GM04503 (cell line): ENCODE data around the gene CSK.
A peak's percentile ranks its signal among the peaks of the same experiment; 100 is the strongest.
"Not testable (repeated sequence)": the region's sequence is repeated elsewhere in the genome, so short reads cannot be mapped to it uniquely, and the experiment has no call there.

Experiments used
- DNase-seq: peaks from one replicate; pipeline ENCODE4 v3.0.0-alpha.2; 2012; ENCODE audit warnings: low read depth

Gene CSK

DNA sequence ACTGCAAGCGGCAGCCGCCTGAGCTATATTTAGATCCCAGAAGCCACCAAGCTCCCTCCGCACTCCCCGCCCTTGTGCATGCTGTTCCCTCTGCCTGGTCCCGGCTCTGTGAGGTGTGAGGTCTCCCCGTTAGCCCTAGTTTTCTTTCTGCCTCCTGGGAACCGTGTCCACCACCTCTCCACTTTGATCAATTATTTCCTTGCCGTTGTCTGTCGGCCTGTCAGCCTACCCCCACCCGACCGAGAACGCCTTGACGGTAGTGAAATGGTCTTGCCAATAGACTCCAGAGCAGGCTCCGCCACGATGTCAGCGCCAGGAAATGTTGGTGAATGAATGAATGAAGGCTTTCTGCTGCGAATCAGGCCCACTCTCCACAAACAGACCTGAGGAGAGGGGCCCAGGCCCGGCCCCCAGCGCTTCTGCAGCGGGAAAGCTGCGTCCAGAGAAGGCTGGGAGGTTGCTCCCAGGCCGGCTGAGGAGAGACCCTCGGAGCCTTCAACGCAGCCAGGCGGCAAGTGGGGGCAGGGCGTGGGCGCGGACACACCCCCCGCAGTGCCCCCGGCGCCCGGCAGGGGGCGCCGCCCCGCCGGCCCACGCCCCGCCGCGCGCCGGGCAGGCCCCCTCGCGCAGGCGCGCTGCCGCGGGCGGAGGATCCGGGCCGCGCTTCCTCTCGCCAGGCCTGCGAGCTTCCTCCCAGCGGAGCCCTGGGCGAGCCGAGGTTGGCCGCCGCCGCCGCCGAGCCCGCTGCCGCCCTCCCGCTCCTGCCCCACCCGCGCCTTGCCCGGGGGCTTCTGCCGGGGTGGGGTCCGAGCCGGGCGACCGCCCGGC is at the start of gene CSK:
Gene CSK, plus strand, starts transcription at position 650 of the 828 bp plus-strand sequence. CDS start 16,218 bp downstream, outside the sequence.
- no peak for DNase-seq

GRCh38 chr15:74732846-74733245 is 49.0 kb upstream of the CSK start:
- no peak for DNase-seq

GRCh38 chr15:74733269-74733668 is 48.6 kb upstream of the CSK start:
- no peak for DNase-seq

DNA sequence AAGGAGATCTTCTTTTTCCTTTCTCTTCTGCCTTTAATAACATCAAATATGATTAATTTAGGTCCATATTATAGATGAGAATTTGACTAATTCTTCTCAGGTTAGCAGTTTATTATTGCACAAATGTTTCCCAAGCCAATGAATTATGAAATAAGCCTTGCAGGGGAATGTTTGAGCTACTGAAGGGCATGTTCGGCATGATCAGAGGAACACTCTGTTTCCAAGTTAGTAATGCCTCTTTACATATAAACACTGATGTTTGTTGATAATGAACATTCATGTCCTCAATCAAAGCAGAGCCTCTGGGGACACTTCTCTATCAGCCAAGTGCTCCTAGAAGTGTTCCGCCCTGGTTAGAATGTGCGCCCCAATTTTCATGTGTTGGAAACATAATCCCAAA is 46.6 kb upstream of the CSK start:
- no peak for DNase-seq

- not testable (repeated sequence) for DNase-seq
Observed at GRCh38 chr15:74738239-74738638, 43.6 kb upstream of the CSK start.

DNA sequence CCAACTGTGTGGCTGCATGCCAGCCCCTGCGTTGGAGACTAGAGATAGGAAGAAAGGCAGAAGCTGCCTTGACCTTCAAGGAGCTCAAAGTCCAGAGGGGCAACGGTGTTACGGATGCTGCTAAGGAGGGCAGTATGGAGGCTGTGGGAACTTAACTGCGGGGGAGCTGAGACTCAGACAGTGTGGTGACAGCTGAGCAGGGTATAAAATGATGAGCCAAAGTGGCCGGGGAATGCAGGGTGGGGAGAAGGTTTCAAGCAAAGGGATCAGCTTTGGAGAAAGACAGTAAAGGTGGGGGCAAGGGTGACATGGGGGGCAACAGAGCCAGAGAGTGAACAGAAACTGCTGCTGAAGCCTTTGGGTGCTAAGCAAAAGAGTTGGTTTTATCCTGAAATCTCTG is 39.5 kb upstream of the CSK start:
- DNase-seq: no peak

DNA sequence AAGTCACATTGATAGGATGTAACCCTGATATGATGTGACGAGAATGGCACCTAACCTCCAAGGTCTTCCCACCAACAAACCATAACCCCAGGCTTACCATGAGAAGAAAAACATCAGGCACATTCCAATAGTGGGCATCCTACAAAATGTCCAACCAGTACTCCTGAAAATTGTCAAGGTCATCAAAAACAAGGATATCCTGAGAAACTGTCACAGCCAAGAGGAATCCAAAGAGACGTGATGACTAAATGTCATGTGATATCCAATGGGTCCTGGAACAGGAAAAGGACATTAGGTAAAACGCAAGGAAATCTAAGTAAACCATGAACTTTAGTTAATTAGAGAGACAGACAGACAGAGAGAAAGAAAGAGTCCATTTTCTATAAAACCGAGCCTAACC is 35.5 kb upstream of the CSK start:
- no peak for DNase-seq

- no peak for DNase-seq
Observed at GRCh38 chr15:74748322-74748946, 33.4 kb upstream of the CSK start, which contains the start of gene CYP1A2. TSS of gene CYP1A2 (plus strand) at chr15:74748845. CDS start at chr15:74749739, 894 bp downstream.

DNA sequence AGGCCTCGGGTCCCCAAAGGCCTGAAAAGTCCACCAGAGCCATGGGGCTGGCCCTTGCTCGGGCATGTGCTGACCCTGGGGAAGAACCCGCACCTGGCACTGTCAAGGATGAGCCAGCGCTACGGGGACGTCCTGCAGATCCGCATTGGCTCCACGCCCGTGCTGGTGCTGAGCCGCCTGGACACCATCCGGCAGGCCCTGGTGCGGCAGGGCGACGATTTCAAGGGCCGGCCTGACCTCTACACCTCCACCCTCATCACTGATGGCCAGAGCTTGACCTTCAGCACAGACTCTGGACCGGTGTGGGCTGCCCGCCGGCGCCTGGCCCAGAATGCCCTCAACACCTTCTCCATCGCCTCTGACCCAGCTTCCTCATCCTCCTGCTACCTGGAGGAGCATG is 32.0 kb upstream of the CSK start:
- no peak for DNase-seq

GRCh38 chr15:74750751-74751150 is 31.1 kb upstream of the CSK start:
- no peak for DNase-seq

GRCh38 chr15:74752011-74752410 is 29.9 kb upstream of the CSK start:
- DNase-seq: no peak

GRCh38 chr15:74752531-74752930 is 29.3 kb upstream of the CSK start:
- peak; percentile 47 for DNase-seq

DNA sequence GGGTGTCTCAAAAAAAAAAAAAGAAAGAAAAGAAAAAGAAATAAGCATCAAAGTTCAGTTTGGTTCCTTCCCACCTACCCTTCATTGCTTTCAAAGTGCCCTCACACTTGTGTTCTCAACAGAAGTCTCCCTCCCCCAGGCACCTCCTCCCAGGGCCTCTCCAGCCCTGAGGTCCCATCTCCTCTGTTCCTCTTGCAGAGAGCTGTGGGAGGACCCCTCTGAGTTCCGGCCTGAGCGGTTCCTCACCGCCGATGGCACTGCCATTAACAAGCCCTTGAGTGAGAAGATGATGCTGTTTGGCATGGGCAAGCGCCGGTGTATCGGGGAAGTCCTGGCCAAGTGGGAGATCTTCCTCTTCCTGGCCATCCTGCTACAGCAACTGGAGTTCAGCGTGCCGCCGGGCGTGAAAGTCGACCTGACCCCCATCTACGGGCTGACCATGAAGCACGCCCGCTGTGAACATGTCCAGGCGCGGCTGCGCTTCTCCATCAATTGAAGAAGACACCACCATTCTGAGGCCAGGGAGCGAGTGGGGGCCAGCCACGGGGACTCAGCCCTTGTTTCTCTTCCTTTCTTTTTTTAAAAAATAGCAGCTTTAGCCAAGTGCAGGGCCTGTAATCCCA is 27.2 kb upstream of the CSK start:
- DNase-seq: no peak

- DNase-seq: no peak
Observed at GRCh38 chr15:74758736-74759135, 23.1 kb upstream of the CSK start.

DNA sequence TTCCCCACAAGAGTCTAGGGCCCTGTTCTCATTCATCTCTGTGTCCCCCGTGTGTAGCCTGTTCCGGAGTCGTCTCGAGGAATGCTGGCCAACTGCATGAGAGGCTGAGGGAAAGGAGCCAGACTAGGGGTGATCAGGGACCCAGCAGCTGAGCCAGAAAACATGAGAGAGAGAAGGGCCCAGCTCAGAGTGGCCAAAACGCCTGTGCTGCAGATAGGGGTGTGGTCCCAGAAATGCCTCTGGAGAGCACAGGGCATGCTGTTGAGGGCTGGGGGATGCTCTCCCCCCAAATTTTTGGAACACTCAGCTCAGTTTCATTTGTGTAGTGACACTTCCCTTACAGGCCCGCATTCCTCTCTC is 19.1 kb upstream of the CSK start:
- DNase-seq: no peak

- no peak for DNase-seq
Observed at GRCh38 chr15:74763416-74763815, 18.5 kb upstream of the CSK start.

GRCh38 chr15:74767167-74768098 is 14.4 kb upstream of the CSK start:
- no peak for DNase-seq

- DNase-seq: no peak
Observed at GRCh38 chr15:74768099-74768770, 13.6 kb upstream of the CSK start.

DNA sequence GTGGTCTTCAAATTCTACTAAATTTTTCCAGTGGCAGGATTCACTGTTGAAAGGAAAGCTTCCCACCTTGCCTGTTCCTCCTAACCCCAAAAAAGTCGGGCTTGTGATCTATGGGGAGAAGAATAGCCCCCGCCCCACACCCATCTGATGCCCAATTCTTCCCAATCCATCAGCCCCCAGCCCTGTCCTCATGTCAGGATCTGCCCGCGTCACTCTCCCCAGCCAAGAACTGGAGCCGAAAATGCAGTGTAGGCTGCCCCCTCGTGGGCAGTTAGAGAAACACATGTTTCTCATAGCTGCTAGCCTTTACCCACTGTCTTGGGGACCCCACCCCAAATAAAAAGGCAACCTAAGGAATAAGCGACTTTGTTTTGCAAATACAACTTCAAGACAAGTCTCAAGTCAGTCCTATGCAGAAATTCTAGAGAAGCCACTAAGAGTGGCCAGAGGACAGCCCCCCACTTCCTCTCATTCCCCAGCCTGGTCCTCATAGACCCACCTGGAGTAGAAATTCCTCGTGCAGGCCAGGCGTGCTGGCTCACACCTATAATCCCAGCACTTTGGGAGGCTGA is 13.0 kb upstream of the CSK start:
- DNase-seq: no peak

- no peak for DNase-seq
Observed at GRCh38 chr15:74769463-74770025, 12.3 kb upstream of the CSK start.
